OCI-LY7 (cell line): ENCODE results near the gene ATP5F1D. TPM values are rescaled to one million over a fixed set of nuclear protein-coding genes. Genes with fewer than 3 reads are reported as not detected.

Experiments
- BruUV-seq: library from RNA; stranded (reverse); fragments of 400-500 nt; replicated peaks from 2 replicates; lab custom pipeline; 2021; lab: Mats Ljungman, UMichigan
- CTCF ChIA-PET: fragments of 300-600 bp; sonication (Branson Sonifier 250); formaldehyde crosslinking; loops from one replicate; lab custom pipeline; 2022; ENCODE audit warnings: antibody characterized with exemption; ENCODE audit not compliant: unreplicated experiment; lab: Charles Lee
- POLR2A ChIA-PET: fragments of 300-600 bp; sonication (Branson Sonifier 250); formaldehyde crosslinking; loops from one replicate; lab custom pipeline; 2022; ENCODE audit warnings: antibody characterized with exemption; lab: Charles Lee
- DNase-seq: peaks from one replicate; pipeline ENCODE4 v3.0.0-alpha.2; 2015; ENCODE audit warnings: low spot score
- H2AFZ ChIP-seq: fragments of 200-600 bp; sonication (generic), shearing (Covaris generic); 2 replicates; pipeline ENCODE4 v1.6.1; 2014; ENCODE audit warnings: mild to moderate bottlenecking, antibody characterized with exemption, low read length, moderate library complexity
- H3K27ac ChIP-seq: fragments of 200-600 bp; sonication (generic); 2 replicates; pipeline ENCODE4 v1.5.1; 2014; ENCODE audit warnings: mixed run types, low read depth, mild to moderate bottlenecking, moderate library complexity, low read length, inconsistent platforms; ENCODE audit not compliant: poor library complexity, severe bottlenecking
- H3K36me3 ChIP-seq: fragments of 200-600 bp; sonication (generic); 2 replicates; pipeline ENCODE4 v1.6.1; 2014; ENCODE audit warnings: mild to moderate bottlenecking, antibody characterized with exemption, low read length, moderate library complexity, mixed read lengths; ENCODE audit not compliant: insufficient read depth
- H3K4me1 ChIP-seq: fragments of 200-600 bp; sonication (generic); 2 replicates; pipeline ENCODE4 v1.5.1; 2014; ENCODE audit warnings: mild to moderate bottlenecking, low read length; ENCODE audit not compliant: insufficient read depth, poor library complexity, severe bottlenecking
- H3K4me2 ChIP-seq: fragments of 200-600 bp; sonication (generic); 2 replicates; pipeline ENCODE4 v1.6.1; 2014; ENCODE audit warnings: mild to moderate bottlenecking, low read length
- H3K4me3 ChIP-seq: fragments of 200-600 bp; sonication (generic); 2 replicates; pipeline ENCODE4 v1.5.1; 2014; ENCODE audit warnings: mild to moderate bottlenecking, low read depth, low read length; ENCODE audit not compliant: poor library complexity, severe bottlenecking
- H3K79me2 ChIP-seq: fragments of 200-600 bp; sonication (generic); 2 replicates; pipeline ENCODE4 v1.6.1; 2016; ENCODE audit warnings: low read depth, mild to moderate bottlenecking, low read length, moderate library complexity, mixed read lengths; ENCODE audit not compliant: insufficient read depth
- H3K9me2 ChIP-seq: fragments of 200-600 bp; sonication (generic); 2 replicates; pipeline ENCODE4 v1.6.1; 2016; ENCODE audit warnings: mild to moderate bottlenecking, low read length, mixed read lengths; ENCODE audit not compliant: insufficient read depth
- H3K9me3 ChIP-seq: fragments of 200-600 bp; sonication (generic); 2 replicates; pipeline ENCODE4 v1.6.1; 2014; ENCODE audit warnings: mild to moderate bottlenecking, mixed run types, low read length, mixed read lengths
- H4K20me1 ChIP-seq: fragments of 200-600 bp; sonication (generic); 2 replicates; pipeline ENCODE4 v1.6.1; 2014; ENCODE audit warnings: mild to moderate bottlenecking, antibody characterized with exemption, low read length, moderate library complexity, mixed read lengths; ENCODE audit not compliant: insufficient read depth
- EZH2phosphoT487 ChIP-seq: fragments of 200-600 bp; sonication (generic); IDR thresholded peaks from 2 replicates; pipeline ENCODE4 v1.6.1; 2018; ENCODE audit warnings: low read depth, borderline replicate concordance, mild to moderate bottlenecking, mixed run types, antibody characterized with exemption, low read length, moderate library complexity, mixed read lengths
- intact Hi-C: fragments of 100-400 bp; cut with micrococcal nuclease; formaldehyde crosslinking; loops from one replicate; pipeline ENCODE4 v1.10.0; 2022; ENCODE audit not compliant: unreplicated experiment
- total RNA-seq, 2 experiments: library from RNA; depleted of rRNA in 1 of 2; stranded (reverse); fragments of >200 nt in 1 of 2; shearing (Covaris generic) in 1 of 2; gene quantifications; 2 replicates each; pipeline ENCODE4 v1.2.3, GENCODE V29; 2014 to 2022
- TF ChIP-seq, protein P1 (sequence below): fragments of 200-600 bp; sonication (generic); conservative IDR thresholded peaks from 2 replicates; pipeline ENCODE4 v1.5.1; 2014; ENCODE audit warnings: mild to moderate bottlenecking, antibody characterized with exemption, low read length, moderate library complexity, mixed read lengths

The ATP5F1D gene
- total RNA-seq, 2 experiments from 2014 or later: 51.8 to 266 TPM

DNA sequence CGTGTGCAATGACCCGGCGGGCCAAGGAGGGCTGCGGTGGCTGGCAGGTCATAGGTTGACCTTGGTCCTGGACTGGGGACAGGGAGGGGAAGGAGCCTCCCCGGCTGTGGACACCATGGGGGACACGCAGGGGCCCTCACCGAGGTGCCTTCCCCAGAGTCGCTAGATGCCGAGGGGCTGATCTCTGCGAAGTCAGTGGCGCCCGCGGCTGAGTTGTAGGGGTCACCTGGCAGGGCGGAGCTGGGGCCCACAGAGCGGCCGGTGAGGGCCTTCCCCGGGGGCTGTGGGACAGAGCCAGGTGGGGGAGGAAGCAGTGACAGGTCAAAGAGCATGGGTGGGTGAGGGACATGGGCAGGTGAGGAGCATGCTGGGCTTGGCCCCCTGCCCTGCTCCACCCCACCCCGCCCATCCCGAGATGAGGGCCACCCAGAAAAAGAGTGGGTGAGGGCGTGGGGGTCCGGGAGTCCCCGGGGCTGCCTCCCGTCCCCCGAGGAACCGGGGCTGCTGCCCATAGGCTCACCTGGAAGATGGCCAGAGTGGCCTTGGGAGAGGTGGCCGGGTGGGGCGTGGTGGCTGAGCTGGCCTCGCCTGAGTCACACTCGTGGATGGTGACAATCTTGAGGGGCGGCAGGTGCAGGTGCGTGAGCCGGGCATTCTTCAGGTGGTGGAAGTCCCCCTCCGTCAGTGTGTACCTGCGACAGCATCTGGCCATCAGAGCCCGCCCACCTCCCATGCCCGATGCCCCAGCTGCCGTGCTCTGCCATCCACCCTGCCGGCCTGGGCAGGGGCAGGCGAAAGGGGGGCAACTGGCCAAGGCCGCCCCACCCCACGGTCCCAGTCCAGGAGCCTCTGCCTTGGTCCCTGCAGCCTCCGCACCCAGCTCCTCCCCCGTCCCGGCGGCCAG is 7.2 kb upstream of the ATP5F1D start:
- Histone ChIP-seq H3K9me2 (no peaks in the 10 kb centered on the region), H3K79me2 (no peaks in the 10 kb centered on the region), H3K4me2 (no peak overlapping the region), H3K36me3 (no peaks in the 10 kb centered on the region), H4K20me1 (no peaks in the 10 kb centered on the region), H3K4me3 (no peak overlapping the region), H2AFZ (no peak overlapping the region), H3K4me1 (no peaks in the 10 kb centered on the region), H3K9me3 (no peaks in the 10 kb centered on the region), H3K27ac (no peak overlapping the region)
- intact Hi-C loops: no loop called here
- BruUV-seq: no TSS peak
- CTCF ChIA-PET: no interaction called here
- no peak for DNase-seq
- POLR2A ChIA-PET: no interaction called here
- TF ChIP-seq EZH2phosphoT487: no peak
- TF ChIP-seq, protein P1, sequence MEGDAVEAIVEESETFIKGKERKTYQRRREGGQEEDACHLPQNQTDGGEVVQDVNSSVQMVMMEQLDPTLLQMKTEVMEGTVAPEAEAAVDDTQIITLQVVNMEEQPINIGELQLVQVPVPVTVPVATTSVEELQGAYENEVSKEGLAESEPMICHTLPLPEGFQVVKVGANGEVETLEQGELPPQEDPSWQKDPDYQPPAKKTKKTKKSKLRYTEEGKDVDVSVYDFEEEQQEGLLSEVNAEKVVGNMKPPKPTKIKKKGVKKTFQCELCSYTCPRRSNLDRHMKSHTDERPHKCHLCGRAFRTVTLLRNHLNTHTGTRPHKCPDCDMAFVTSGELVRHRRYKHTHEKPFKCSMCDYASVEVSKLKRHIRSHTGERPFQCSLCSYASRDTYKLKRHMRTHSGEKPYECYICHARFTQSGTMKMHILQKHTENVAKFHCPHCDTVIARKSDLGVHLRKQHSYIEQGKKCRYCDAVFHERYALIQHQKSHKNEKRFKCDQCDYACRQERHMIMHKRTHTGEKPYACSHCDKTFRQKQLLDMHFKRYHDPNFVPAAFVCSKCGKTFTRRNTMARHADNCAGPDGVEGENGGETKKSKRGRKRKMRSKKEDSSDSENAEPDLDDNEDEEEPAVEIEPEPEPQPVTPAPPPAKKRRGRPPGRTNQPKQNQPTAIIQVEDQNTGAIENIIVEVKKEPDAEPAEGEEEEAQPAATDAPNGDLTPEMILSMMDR: no peak

DNA sequence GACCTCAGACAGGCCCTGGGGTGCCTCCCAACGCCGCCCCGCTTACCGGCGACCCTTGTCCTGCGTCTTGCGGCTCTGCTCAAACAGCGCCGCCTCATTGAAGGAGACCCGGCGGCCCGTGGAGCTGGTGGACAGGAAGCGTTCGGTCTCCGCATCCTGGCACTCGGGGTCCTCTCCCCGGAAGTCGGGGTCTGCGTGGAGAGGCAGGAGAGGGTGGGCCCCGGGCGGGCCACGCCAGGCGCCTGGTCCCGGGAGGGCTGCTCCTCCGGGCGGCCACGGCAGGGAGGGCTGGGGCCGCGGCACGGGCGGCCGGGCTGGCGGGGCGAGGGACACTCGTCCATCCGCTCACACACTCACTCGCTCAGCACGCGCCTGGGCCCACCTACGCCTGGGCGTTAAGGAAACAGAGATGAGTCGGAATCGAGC is 6.6 kb upstream of the ATP5F1D start:
- POLR2A ChIA-PET: no interaction called here
- CTCF ChIA-PET: no interaction called here
- Histone ChIP-seq H3K4me2 (no peak overlapping the region), H3K4me1 (peaks cover 4% of the 10 kb centered on the region), H3K9me2 (no peaks in the 10 kb centered on the region), H3K9me3 (no peaks in the 10 kb centered on the region), H3K36me3 (no peaks in the 10 kb centered on the region), H3K4me3 (no peak overlapping the region), H2AFZ (no peak overlapping the region), H4K20me1 (no peaks in the 10 kb centered on the region), H3K79me2 (no peaks in the 10 kb centered on the region), H3K27ac (no peak overlapping the region)
- no TSS peak for BruUV-seq
- TF ChIP-seq, protein P1: no peak
- TF ChIP-seq EZH2phosphoT487: no peak
- intact Hi-C loops: no loop called here
- DNase-seq: no peak
